HepG2 (cell line): Measurements from ENCODE around the gene KIF3C.

Source experiments
- KLF9 ChIP-seq: IDR thresholded peaks from 2 replicates; pipeline ENCODE4 v1.6.1; 2016; ENCODE audit warnings: low read depth
- MBNL3 ChIP-seq: fragments of 250-450 bp; sonication (Bioruptor Pico); conservative IDR thresholded peaks from 2 replicates; pipeline ENCODE4 v1.8.0; 2022; ENCODE audit warnings: mild to moderate bottlenecking, inconsistent platforms
- ZNF30 ChIP-seq: sonication (generic); formaldehyde crosslinking; IDR thresholded peaks from 2 replicates; pipeline ENCODE4 v1.5.0; 2020; ENCODE audit warnings: mild to moderate bottlenecking, missing genetic modification reagents
- ZNF766 ChIP-seq: sonication (generic); formaldehyde crosslinking; IDR thresholded peaks from 2 replicates; pipeline ENCODE4 v1.5.0; 2020; ENCODE audit warnings: missing genetic modification reagents, borderline replicate concordance
- TF ChIP-seq, protein P1 (sequence below): sonication (generic); formaldehyde crosslinking; IDR thresholded peaks from 2 replicates; pipeline ENCODE4 v1.5.0; 2020; ENCODE audit warnings: mild to moderate bottlenecking, missing genetic modification reagents, moderate library complexity

DNA sequence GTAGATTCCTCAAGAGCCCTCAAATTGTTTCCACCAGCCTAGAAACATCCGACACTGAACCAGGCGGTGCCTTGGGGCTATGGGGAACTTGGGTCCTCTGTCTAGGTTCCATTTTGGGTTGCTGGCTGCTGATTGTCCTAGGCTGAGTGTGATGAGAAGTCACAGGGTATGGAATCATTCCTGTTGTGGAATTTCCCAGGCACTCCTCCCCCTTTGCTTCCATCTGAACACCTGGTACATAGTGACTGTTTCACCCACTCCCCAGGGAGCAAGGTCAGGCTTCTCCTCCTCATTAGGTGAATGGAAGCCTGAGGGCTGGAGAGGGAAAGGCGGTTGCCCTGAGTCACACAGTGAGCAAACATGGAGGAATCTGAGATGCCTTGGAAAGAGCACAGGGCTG, 4.5 kb downstream of the KIF3C start:
- TF ChIP-seq MBNL3 (no peak), ZNF30 (CRISPR knock-in tag) (no peak), ZNF766 (no peak), KLF9 (CRISPR knock-in tag) (no peak)
- TF ChIP-seq, protein P1, sequence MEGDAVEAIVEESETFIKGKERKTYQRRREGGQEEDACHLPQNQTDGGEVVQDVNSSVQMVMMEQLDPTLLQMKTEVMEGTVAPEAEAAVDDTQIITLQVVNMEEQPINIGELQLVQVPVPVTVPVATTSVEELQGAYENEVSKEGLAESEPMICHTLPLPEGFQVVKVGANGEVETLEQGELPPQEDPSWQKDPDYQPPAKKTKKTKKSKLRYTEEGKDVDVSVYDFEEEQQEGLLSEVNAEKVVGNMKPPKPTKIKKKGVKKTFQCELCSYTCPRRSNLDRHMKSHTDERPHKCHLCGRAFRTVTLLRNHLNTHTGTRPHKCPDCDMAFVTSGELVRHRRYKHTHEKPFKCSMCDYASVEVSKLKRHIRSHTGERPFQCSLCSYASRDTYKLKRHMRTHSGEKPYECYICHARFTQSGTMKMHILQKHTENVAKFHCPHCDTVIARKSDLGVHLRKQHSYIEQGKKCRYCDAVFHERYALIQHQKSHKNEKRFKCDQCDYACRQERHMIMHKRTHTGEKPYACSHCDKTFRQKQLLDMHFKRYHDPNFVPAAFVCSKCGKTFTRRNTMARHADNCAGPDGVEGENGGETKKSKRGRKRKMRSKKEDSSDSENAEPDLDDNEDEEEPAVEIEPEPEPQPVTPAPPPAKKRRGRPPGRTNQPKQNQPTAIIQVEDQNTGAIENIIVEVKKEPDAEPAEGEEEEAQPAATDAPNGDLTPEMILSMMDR (CRISPR knock-in tag): no peak
